ENCODE results near the gene RALGAPA2.
"Not testable (repeated sequence)": the region's sequence is repeated elsewhere in the genome, so short reads cannot be mapped to it uniquely, and the experiment has no call there.

The RALGAPA2 gene

GRCh38 chr20:20546402-20546801, 166.0 kb downstream of the RALGAPA2 start:
- no peak for DNase-seq (ENCODE audit: low read depth in 2 of 2, low spot score in 1 of 2)

DNA sequence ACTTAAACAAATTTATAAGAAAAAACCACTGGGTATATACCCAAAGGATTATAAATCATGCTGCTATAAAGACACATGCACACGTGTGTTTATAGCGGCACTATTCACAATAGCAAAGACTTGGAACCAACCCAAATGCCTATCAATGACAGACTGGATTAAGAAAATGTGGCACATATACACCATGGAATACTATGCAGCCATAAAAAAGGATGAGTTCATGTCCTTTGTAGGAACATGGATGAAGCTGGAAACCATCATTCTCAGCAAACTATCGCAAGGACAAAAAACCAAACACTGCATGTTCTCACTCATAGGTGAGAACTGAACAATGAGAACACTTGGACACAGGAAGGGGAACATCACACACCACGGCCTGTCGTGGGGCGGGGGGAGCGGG, 169.1 kb downstream of the RALGAPA2 start:
- DNase-seq (ENCODE audit: low read depth in 2 of 2, low spot score in 1 of 2), result not testable (repeated sequence)

DNA sequence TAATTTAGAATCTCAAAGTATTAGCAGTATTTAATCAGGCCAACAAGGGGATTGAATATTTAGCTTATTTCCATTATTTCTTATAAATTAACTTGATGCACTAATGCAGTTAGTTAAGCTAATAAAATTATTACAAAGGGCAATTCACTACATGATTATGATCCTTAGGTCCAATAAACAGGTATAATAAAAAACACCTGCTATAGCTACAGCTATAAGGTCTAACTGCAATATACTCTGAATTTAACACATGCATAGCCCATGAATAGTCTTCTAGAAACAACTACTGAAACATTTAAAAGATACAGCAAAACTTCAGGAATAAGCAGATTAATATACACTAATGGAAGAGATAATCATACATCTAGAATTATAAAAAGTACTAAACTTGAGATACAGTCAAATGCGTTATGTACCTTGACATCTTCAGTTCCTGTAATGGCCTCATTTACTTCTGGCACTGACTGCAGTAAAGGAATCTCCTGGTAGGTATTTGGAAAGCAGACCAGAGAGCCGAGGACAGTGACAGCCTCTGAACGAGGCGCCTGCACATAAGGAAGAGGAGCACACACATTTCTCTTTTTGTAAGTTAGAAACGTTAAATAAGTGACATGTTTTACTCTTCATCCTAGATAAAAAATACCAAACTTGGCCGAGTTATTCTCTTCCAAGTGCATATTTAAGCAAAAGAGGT, 176.1 kb downstream of the RALGAPA2 start:
- no peak for DNase-seq (ENCODE audit: low read depth in 2 of 2, low spot score in 1 of 2)

DNA sequence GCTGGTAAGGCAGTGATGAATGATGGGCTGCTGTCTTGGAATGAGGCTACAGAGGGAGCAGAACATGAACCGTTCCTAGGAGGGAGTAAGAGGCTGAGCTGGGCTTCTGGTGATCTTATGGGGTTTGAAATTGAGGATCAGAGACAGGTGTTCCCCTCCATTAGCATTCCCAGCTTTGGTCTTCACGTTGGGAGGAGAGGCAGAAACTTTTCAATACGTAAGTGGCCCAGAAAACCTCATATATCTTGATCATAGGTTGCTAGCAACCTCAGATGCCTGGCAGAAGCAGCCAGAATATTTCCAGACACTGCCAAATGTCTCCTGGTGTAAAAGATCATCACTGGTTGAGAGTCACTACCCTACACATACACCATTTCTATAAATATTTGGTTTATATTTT, 177.4 kb downstream of the RALGAPA2 start:
- no peak for DNase-seq (ENCODE audit: low read depth in 2 of 2, low spot score in 1 of 2)

DNA sequence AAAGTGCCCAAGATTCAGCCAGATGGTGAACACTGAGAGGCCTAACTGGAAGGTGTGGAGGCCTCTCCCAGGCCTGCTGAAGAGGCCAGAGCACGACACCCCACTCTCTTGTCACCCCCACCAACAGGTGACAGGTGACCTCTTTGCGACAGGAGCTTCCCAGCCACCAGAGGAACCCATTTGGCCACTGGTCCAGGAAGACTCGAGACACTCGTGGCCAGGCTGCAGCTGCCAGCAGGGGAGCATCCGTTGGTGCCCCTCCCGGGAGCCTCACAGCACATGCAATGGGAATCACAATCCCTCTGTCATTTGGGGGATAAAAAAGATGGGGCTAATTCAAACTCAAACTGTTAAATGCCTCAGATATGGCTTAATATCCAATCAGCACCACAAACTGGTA, 181.2 kb downstream of the RALGAPA2 start:
- no peak for DNase-seq (ENCODE audit: low read depth in 2 of 2, low spot score in 1 of 2)

DNA sequence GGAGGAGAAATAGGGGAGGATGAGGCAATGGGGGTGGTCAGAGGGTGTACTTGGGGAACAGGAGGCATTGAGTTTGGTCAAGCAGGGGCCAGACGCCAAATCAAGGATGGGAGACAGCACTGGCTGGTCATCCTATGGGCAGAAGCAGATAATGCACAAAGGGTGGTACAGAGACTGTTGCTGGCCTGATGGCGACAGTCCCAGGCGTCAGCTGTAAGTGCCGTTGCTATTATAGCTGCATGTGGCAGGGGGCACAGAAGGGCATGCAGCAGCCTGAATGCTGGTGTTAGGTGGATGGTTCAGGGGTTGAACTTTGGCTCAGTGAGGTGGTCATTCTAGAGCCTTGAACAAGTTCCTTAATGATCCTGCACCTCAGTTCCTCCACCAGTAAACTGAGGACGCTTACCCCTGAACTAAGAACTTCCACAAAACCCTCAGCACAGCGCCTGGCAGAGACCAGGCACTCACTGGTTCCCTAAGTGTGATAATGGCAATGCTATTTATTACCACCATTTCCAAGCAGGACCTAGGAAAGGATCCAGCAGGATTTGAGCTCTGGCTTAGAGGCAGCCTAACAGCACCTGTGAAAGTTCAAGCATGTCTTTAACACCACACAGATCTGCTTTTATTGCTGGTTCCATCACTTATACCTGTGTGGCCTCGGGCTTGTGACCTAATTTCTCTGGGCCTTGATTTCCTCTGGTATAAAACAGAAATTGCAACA, 181.9 kb downstream of the RALGAPA2 start:
- no peak for DNase-seq (ENCODE audit: low read depth in 2 of 2, low spot score in 1 of 2)

DNA sequence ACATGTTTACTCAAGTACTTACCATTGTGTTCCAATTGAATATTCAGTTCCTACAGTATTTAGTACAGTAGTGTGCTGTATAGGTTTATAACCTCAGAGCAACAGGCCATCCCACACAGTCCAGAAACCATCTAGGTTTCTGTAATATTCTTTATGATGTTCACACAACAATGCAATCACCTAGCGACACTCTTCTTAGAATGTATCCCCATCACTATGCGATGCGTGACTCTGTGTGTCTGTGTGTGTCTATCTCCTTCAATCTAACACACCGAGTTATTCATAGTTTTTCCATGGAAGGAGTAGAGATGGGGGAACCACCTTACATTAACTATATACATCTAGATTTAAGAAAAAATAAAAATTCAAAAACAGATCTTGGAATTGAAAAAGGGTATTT, 182.8 kb downstream of the RALGAPA2 start:
- no peak for DNase-seq (ENCODE audit: low read depth in 2 of 2, low spot score in 1 of 2)

GRCh38 chr20:20528861-20529260, 183.6 kb downstream of the RALGAPA2 start:
- DNase-seq (ENCODE audit: low read depth in 2 of 2, low spot score in 1 of 2), result no peak

GRCh38 chr20:20527661-20528060, 184.8 kb downstream of the RALGAPA2 start:
- no peak for DNase-seq (ENCODE audit: low read depth in 2 of 2, low spot score in 1 of 2)

DNA sequence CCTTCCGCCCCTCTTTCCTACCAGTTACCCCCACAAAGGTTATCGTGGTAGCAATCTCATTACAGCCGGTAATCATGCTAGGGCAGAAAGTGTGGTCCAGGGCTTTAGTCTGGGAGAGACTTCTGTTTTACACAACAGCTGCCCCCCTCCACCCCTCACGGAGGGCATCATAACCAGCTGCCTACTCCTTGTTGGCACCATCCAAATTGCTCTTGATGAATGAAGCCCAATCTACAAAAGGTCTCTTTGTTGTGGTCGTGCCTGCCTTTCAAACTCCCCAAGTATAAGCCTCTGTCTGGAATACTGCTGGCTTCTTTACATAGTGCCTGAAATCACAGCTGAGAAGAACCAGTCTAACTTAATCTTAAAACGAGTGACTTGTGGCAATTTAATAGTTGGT, 186.7 kb downstream of the RALGAPA2 start:
- no peak for DNase-seq (ENCODE audit: low read depth in 2 of 2, low spot score in 1 of 2)

DNA sequence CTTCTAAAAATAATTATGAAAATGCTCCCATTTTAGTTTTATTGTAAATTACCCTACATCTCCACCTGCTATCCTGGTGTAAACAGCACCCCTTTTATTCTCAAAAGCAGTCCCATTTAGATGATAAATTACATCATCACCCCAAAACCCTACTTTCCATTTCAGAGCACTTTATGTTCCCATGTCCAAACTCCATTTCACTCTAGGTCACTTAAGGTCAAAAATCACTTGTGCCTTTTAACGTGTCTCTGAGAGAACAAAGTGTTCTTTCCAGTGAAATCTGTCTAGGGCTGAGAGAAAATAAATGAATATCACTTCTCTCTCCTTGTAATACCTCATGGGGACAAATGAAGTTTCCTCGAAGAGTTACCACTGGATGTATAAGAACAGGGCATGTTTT, 187.2 kb downstream of the RALGAPA2 start:
- DNase-seq (ENCODE audit: low read depth in 2 of 2, low spot score in 1 of 2), result no peak

- DNase-seq (ENCODE audit: low read depth in 2 of 2, low spot score in 1 of 2), result no peak
Observed at GRCh38 chr20:20524756-20525155, 187.7 kb downstream of the RALGAPA2 start.

GRCh38 chr20:20521736-20522135, 190.7 kb downstream of the RALGAPA2 start:
- DNase-seq (ENCODE audit: low read depth in 2 of 2, low spot score in 1 of 2), result no peak

DNA sequence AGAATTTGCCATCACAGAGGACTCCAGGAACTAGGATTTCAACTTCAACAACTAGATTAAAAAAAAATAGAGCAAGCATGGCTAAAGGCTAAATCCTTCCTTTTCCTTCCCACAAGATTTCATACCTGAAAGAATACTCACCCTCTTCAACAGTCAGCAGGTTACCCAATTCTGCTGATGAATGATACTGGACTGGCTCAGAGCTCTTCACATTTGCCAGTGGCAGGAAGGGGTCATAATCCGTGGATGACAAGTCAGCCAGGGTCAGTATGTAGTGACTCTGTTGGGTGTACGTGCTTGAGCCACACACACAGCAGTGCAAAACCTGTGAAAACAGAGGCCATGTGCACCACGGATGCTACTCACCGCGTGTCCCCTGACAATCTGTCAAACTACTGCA, 191.7 kb downstream of the RALGAPA2 start:
- DNase-seq (ENCODE audit: low read depth in 2 of 2, low spot score in 1 of 2), result no peak

DNA sequence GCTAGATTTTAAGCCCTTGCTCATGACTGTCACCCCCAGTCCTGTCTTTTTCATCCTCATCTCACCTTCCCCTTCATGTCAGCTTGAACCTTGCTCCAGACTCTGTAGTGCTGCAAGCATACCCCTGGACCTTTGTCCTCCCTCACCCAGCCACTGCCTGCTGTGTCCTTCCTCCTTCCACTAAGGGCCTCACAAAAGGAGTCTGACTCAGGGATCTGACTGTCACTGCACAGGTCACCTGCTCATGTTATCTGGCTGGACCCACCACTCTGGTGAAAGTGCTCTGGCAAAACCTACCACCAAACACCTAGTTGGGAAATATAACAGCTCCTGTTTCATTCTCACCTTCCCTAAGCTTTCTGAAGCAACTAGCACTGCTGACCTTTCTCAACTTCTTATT, 193.2 kb downstream of the RALGAPA2 start:
- DNase-seq (ENCODE audit: low read depth in 2 of 2, low spot score in 1 of 2), result no peak

DNA sequence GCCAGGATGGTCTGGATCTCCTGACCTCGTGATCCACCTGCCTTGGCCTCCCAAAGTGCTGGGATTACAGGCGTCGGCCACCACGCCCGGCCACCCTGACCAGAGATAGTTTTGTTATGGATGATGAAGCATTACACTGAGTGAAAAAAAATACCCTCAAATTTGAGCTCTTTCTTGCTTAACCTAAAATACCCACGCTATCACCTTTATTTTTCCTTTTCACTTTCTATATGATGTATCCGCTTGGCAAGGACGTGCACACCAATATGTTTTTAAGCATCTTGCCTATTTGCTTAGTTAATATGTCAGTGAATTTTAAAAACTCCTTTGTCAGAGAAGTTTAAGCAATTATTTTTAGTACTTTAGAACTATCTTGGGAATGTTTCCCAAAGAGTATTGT, 194.2 kb downstream of the RALGAPA2 start:
- no peak for DNase-seq (ENCODE audit: low read depth in 2 of 2, low spot score in 1 of 2)

DNA sequence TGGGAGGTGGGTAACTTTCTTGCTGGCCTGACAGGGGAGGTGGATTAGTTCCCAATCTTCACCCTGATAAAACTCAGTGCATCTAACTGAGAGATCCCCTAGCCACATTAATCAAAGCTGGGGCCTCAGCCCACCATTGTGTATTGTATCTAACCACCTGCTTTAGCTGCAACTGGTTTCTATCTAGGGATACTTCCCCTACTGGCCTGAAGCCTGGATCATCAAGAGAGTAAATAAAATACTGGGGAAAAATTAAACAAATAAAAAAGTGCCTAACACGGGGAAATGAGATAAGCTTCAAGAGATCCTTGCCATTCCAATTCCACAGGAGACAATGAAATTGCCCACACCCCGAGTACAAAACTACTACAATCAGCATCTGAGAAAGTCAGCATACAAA, 195.1 kb downstream of the RALGAPA2 start:
- DNase-seq (ENCODE audit: low read depth in 2 of 2, low spot score in 1 of 2), result no peak

DNA sequence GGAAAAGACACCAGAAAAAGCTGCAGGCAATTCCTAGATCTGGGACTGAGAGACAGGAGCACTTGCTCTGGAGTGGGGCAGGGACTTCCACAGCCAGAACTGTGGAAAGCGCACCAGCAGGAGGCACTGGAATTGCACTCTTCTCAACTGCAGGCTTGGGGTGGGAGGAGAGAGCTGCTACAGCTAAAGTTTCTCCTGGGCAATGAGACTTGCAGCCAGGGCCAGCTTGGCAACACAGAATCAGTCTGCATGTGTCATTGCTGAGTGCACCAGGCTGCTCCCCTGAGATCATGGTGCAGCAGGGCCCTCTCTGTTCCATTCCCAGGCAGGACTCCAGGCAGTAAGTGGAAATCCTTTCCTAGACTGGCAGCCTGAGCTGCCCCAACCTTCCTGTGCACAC, 198.7 kb downstream of the RALGAPA2 start:
- no peak for DNase-seq (ENCODE audit: low read depth in 2 of 2, low spot score in 1 of 2)

DNA sequence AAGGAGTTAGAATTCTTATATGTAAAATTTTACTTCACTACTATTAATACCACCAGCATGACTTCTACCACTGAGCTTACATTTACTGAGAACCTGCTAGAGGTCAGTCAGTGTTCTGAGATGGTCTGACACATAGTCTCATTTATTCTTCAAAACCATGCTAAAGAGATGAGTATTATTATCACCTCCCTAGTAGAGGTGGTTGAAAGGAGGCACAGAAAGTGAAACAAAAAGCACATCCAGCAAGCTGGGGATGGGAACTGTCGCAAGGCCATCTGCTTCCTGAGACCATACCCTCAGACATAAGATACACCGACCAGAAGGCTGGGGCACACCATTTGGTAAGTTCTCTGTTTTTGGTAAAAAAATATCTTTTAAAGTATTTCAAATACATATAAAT, 206.9 kb downstream of the RALGAPA2 start:
- no peak for DNase-seq (ENCODE audit: low read depth in 2 of 2, low spot score in 1 of 2)

DNA sequence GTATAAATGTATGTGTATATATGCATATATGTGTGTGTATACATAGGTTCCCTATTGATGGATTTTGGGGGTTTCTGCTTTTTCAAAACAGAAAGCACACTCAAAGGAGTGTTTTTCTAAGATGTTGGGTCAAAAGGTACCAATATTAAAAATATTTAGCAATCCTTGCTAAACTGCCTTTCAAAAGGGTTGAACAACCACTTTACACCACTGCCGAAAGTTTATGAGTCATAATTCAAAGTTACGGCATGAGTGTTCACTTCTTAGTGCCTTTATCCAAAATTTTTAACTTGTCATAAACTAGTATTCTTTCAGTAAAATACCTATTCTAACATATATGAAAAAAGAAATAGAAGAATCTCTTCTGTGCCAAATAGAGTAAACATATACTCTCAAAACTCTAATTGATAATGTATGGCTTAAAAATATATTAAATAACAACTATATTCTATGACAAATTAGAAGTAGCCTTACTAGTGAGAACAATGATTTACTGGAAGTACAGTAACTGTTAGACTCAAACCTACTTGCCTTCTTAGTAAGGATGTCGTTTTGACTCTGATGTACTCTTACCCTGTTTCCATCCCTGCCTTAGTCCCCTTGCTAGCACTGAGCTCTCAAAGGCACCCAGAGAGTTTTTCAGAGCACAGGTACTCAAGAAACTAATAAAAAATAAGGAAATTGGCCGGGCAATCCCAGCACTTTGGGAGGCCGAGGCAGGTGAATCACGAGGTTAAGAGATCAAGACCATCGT, 208.5 kb downstream of the RALGAPA2 start:
- DNase-seq (ENCODE audit: low read depth in 2 of 2, low spot score in 1 of 2), result no peak

DNA sequence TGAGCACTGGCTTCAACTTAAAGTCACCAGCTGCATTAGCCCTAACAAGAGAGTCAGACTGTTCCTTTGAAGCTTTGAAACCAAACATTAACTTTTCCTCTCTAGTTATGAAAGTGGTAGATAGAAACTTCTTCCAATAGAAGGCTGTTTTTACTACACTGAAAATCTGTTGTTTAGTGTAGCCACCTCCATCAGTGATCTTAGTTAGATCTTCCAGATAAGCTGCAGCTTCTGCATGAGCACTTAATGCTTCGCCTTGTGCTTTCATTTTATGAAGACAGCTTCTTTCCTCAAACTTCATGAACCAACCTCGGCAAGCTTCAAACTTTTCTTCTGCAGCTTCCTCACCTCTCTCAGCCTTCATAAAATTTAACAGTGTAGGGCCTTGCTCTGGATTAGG, 211.3 kb downstream of the RALGAPA2 start:
- no peak for DNase-seq (ENCODE audit: low read depth in 2 of 2, low spot score in 1 of 2)

DNA sequence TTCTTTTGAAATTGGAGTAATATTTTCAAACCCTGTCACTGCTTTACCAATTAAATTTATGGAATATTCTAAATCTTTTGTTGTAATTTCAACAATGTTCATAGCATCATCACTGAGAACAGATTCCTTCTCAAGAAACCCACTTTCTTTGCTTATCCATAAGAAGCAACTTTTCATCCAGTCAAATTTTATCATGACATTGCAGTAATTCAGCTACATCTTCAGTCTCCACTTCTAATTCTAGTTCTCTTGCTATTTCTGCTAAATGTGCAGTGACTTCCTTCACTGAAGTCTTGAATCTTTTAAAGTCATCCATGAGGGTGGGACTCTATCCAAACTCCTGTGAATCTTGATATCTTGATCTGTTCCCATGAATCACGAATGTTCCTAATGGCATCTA, 212.1 kb downstream of the RALGAPA2 start:
- no peak for DNase-seq (ENCODE audit: low read depth in 2 of 2, low spot score in 1 of 2)

Data from stimulated activated CD8-positive, alpha-beta memory T cell treated with anti-CD3 and anti-CD28 coated beads, Interleukin-4, amount 100 ng/mL, for 4 hours (primary cell).